Stimulated activated CD4-positive, alpha-beta T cell treated with anti-CD3 and anti-CD28 coated beads, Interleukin-4, amount 100 ng/mL, for 4 hours (primary cell): ENCODE data around the gene MRPL37.
"Not testable (repeated sequence)": the region's sequence is repeated elsewhere in the genome, so short reads cannot be mapped to it uniquely, and the experiment has no call there.

ENCODE experiments used
- DNase-seq, 2 experiments: peaks; one replicate each; pipeline ENCODE4 v3.0.0-alpha.2; 2020

MRPL37 gene

GRCh38 chr1:54220004-54220811, 20.2 kb downstream of the MRPL37 start:
- DNase-seq: no peak

- no peak for DNase-seq
These were observed 21.3 kb downstream of the MRPL37 start for GRCh38 chr1:54221113-54221834.

- no peak for DNase-seq
These were observed 22.0 kb downstream of the MRPL37 start for GRCh38 chr1:54221867-54222484.

- no peak for DNase-seq
These were observed 22.7 kb downstream of the MRPL37 start for GRCh38 chr1:54222711-54223110.

- no peak for DNase-seq
These were observed 23.7 kb downstream of the MRPL37 start for GRCh38 chr1:54223441-54224202.

- DNase-seq: no peak
These were observed 24.3 kb downstream of the MRPL37 start for GRCh38 chr1:54224233-54224632.

- no peak for DNase-seq
These were observed 25.4 kb downstream of the MRPL37 start for GRCh38 chr1:54225378-54225777.

GRCh38 chr1:54225986-54226559, 26.1 kb downstream of the MRPL37 start:
- no peak for DNase-seq

- no peak for DNase-seq
These were observed 27.2 kb downstream of the MRPL37 start for GRCh38 chr1:54227091-54227602.

GRCh38 chr1:54227891-54228310, 27.9 kb downstream of the MRPL37 start:
- no peak for DNase-seq

- DNase-seq: no peak
These were observed 28.7 kb downstream of the MRPL37 start for GRCh38 chr1:54228638-54229079.

- DNase-seq: no peak
These were observed 29.4 kb downstream of the MRPL37 start for GRCh38 chr1:54229281-54229891.

- DNase-seq: no peak
These were observed 30.8 kb downstream of the MRPL37 start for GRCh38 chr1:54230507-54231339.

- not testable (repeated sequence) for DNase-seq
These were observed 33.2 kb downstream of the MRPL37 start for GRCh38 chr1:54233196-54233595.

GRCh38 chr1:54234284-54234683, 34.3 kb downstream of the MRPL37 start:
- no peak for DNase-seq

- DNase-seq: no peak
These were observed 37.6 kb downstream of the MRPL37 start for GRCh38 chr1:54237586-54237985.

GRCh38 chr1:54238353-54239034, 38.5 kb downstream of the MRPL37 start:
- no peak for DNase-seq

- no peak for DNase-seq
These were observed 39.0 kb downstream of the MRPL37 start for GRCh38 chr1:54239035-54239383.

GRCh38 chr1:54239631-54240031, 39.7 kb downstream of the MRPL37 start:
- no peak for DNase-seq

- DNase-seq: no peak
These were observed 40.9 kb downstream of the MRPL37 start for GRCh38 chr1:54240741-54241335.
